ENCODE measurements around the gene PPME1.

DNA sequence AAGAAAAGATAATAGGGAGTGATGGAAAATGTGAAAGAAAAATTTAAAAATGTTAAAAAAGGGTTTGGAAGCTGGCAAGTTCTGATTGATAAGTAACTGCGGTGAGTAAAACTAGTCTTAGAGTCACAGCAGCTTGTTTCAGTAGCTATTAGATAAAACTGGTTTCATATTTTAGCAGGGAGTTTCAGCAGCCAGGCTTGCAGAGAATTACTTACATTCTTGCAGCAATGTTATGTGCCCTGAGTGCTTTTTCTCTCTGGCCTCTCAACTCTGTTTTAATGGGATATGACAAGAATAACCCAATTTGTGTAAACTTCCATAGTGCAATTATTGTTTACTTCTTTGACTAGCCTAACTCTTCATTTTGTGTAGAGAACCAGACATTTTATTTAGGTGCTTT, 33.6 kb downstream of the PPME1 start:
- TF ChIP-seq, protein P1, sequence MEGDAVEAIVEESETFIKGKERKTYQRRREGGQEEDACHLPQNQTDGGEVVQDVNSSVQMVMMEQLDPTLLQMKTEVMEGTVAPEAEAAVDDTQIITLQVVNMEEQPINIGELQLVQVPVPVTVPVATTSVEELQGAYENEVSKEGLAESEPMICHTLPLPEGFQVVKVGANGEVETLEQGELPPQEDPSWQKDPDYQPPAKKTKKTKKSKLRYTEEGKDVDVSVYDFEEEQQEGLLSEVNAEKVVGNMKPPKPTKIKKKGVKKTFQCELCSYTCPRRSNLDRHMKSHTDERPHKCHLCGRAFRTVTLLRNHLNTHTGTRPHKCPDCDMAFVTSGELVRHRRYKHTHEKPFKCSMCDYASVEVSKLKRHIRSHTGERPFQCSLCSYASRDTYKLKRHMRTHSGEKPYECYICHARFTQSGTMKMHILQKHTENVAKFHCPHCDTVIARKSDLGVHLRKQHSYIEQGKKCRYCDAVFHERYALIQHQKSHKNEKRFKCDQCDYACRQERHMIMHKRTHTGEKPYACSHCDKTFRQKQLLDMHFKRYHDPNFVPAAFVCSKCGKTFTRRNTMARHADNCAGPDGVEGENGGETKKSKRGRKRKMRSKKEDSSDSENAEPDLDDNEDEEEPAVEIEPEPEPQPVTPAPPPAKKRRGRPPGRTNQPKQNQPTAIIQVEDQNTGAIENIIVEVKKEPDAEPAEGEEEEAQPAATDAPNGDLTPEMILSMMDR (IDR thresholded peaks at IDR 0.05): no peak
- TF ChIP-seq EZH2 (IDR thresholded peaks at IDR 0.05): no peak

Data from neural progenitor cell (in vitro differentiated cells).